HepG2 (cell line): ENCODE data around the gene RIBC1. TPM values are rescaled to one million over a fixed set of nuclear protein-coding genes. Genes with fewer than 3 reads are reported as not detected.

Source experiments
- CTCF ChIP-seq: sonication (generic); formaldehyde crosslinking; IDR thresholded peaks from 2 replicates; pipeline ENCODE4 v1.5.0; 2020; ENCODE audit warnings: mild to moderate bottlenecking, missing genetic modification reagents, moderate library complexity
- FOXA1 ChIP-seq, 2 experiments: fragments of 450-650 bp in 1 of 2; sonication (generic) in 1 of 2; formaldehyde crosslinking in 1 of 2; IDR thresholded peaks; 2 replicates each; pipeline versions ENCODE4 v1.4.0 to v1.6.1; 2016 to 2020; ENCODE audit warnings: missing genetic modification reagents in 1 of 2
- FOXM1 ChIP-seq: sonication (generic); formaldehyde crosslinking; IDR thresholded peaks from 2 replicates; pipeline ENCODE4 v1.5.0; 2020; ENCODE audit warnings: missing genetic modification reagents
- HMG20A ChIP-seq: IDR thresholded peaks from 2 replicates; pipeline ENCODE4 v1.6.1; 2016; ENCODE audit warnings: borderline replicate concordance
- ISL2 ChIP-seq: sonication (generic); formaldehyde crosslinking; IDR thresholded peaks from 2 replicates; pipeline ENCODE4 v1.5.0; 2020; ENCODE audit warnings: missing genetic modification reagents
- KLF12 ChIP-seq: sonication (generic); formaldehyde crosslinking; IDR thresholded peaks from 2 replicates; pipeline ENCODE4 v1.4.0; 2020; ENCODE audit warnings: missing genetic modification reagents, borderline replicate concordance
- PHF8 ChIP-seq: sonication (generic); formaldehyde crosslinking; IDR thresholded peaks from 2 replicates; pipeline ENCODE4 v1.5.0; 2020; ENCODE audit warnings: missing genetic modification reagents
- RAD21 ChIP-seq: fragments of 450-650 bp; formaldehyde crosslinking; IDR thresholded peaks from 2 replicates; pipeline ENCODE4 v1.5.0; 2020; ENCODE audit warnings: mild to moderate bottlenecking
- SOX5 ChIP-seq: IDR thresholded peaks from 2 replicates; pipeline ENCODE4 v1.6.1; 2016; ENCODE audit warnings: borderline replicate concordance
- TAF1 ChIP-seq: sonication (generic); formaldehyde crosslinking; IDR thresholded peaks from 2 replicates; pipeline ENCODE4 v1.4.0; 2020; ENCODE audit warnings: missing genetic modification reagents
- TBX2 ChIP-seq: sonication (generic); formaldehyde crosslinking; IDR thresholded peaks from 2 replicates; pipeline ENCODE4 v1.5.0; 2020; ENCODE audit warnings: missing genetic modification reagents, mild to moderate bottlenecking, borderline replicate concordance
- TEAD3 ChIP-seq: optimal IDR thresholded peaks from 2 replicates; pipeline ENCODE3; 2016; ENCODE audit warnings: borderline replicate concordance
- ZBTB40 ChIP-seq, 2 experiments: fragments of 450-650 bp in 1 of 2; sonication (generic) in 1 of 2; formaldehyde crosslinking in 1 of 2; IDR thresholded peaks; 2 replicates each; pipeline versions ENCODE4 v1.6.1 to v1.8.0; 2016 to 2022; ENCODE audit warnings: antibody characterized with exemption in 1 of 2, mild to moderate bottlenecking in 1 of 2, missing genetic modification reagents in 1 of 2
- polyA plus RNA-seq, 8 experiments: library from polyadenylated mRNA; depleted of rRNA in 3 of 8; stranded (reverse) in 7 of 8; unstranded in 1 of 8; fragments of >200 nt; fragmentation: Illumina TruSeq in 4 of 8; extraction: Trizol in 4 of 8; gene quantifications; 2 replicates each; pipeline versions ENCODE4 v1.2.1 to v1.2.3, GENCODE V29; 2011 to 2016; ENCODE audit warnings: low read depth in 4 of 8, missing spikeins in 1 of 8, mixed read lengths in 1 of 8; ENCODE audit not compliant: insufficient read depth in 1 of 8
- total RNA-seq, 5 experiments: library from RNA; depleted of rRNA; stranded (reverse); fragments of >200 nt; fragmentation: Illumina TruSeq; extraction: Trizol; gene quantifications; 2 replicates each; pipeline ENCODE4 v1.2.3, GENCODE V29; 2016; ENCODE audit warnings: low read depth in 1 of 5
- TF ChIP-seq, protein P1 (sequence below): sonication (generic); formaldehyde crosslinking; IDR thresholded peaks from 2 replicates; pipeline ENCODE4 v1.4.0; 2020; ENCODE audit warnings: missing genetic modification reagents
- TF ChIP-seq, protein P2 (sequence below): sonication (generic); formaldehyde crosslinking; IDR thresholded peaks from 2 replicates; pipeline ENCODE4 v1.4.0; 2020; ENCODE audit warnings: missing genetic modification reagents, borderline replicate concordance

Gene RIBC1
- total and polyA plus RNA-seq, 2 of the 13 experiments (the other 11 are each of a cell fraction or from before 2014, with no cell fraction given), result 0.55 TPM; not detected in 1

- TF ChIP-seq TEAD3 (CRISPR knock-in tag) (peak; percentile 90), FOXA1 (IDR thresholded peaks at IDR 0.05) (peak; percentile 79), FOXA1 (CRISPR knock-in tag; IDR thresholded peaks at IDR 0.05) (peak; percentile 85), HMG20A (peak; percentile 40; the same call in 1 of the 2 replicates), RAD21 (CRISPR knock-in tag) (no peak), ISL2 (peak; percentile 21; the same call in 1 of the 2 replicates), TBX2 (no peak; the same call in 1 of the 2 replicates), FOXM1 (CRISPR knock-in tag) (no peak), TAF1 (CRISPR knock-in tag) (no peak), SOX5 (CRISPR knock-in tag) (peak; percentile 34; the same call in 1 of the 2 replicates), PHF8 (CRISPR knock-in tag) (no peak), CTCF (CRISPR knock-in tag) (no peak), KLF12 (CRISPR knock-in tag) (no peak), ZBTB40 (IDR thresholded peaks at IDR 0.05) (no peak), ZBTB40 (CRISPR knock-in tag; IDR thresholded peaks at IDR 0.05) (no peak)
- TF ChIP-seq, protein P1, sequence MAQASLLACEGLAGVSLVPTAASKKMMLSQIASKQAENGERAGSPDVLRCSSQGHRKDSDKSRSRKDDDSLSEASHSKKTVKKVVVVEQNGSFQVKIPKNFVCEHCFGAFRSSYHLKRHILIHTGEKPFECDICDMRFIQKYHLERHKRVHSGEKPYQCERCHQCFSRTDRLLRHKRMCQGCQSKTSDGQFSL (CRISPR knock-in tag), result no peak
- TF ChIP-seq, protein P2, sequence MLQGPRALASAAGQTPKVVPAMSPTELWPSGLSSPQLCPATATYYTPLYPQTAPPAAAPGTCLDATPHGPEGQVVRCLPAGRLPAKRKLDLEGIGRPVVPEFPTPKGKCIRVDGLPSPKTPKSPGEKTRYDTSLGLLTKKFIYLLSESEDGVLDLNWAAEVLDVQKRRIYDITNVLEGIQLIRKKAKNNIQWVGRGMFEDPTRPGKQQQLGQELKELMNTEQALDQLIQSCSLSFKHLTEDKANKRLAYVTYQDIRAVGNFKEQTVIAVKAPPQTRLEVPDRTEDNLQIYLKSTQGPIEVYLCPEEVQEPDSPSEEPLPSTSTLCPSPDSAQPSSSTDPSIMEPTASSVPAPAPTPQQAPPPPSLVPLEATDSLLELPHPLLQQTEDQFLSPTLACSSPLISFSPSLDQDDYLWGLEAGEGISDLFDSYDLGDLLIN (CRISPR knock-in tag), result no peak
Measured at GRCh38 chrX:53383376-53384076, 39.1 kb upstream of the RIBC1 start (continued).
